Heart left ventricle (tissue), 13 donors: ENCODE results near the gene ADSS1.

ENCODE experiments used
- POLR2A ChIP-seq, 2 donors: fragments of 450-650 bp; IDR thresholded peaks; one replicate each; pipeline ENCODE4 v1.6.1; 2017; ENCODE audit warnings: antibody characterized with exemption in 2 of 2, mild to moderate bottlenecking in 2 of 2, moderate library complexity in 2 of 2
- TF ChIP-seq, protein P1 (sequence below), 12 donors: fragments of 200-600 bp; sonication (generic) in 4 of 12; IDR thresholded peaks; one replicate each; pipeline versions ENCODE4 v1.5.0 to v1.8.0; 2018 to 2022; ENCODE audit warnings: antibody characterized with exemption in 12 of 12, mild to moderate bottlenecking in 5 of 12
- donor health status: ischemic (EF 13 %, LVEDD 7.1; RV severe dilation, severe dysfunction).
- donor health status: DM: no; HTN: yes; CAD: no.
- donor health status: DM: no; HTN: no; CAD: no.
- donor health status: ischemic (EF 25% LVEDD 6.9; RV normal size, moderate dysfunction).
- donor health status: ischemic (EF 25% LVEDD 5.7; RV mildly dilated, moderate dysfunction).
- donor health status: ischemic (EF 35%, LVEDD 5.7; RV mildly dilated, moderate dysfunction).
- donor health status: nonischemic (EF 11% LVEDD 7.7; RV severe dilation, severe dysfunction).
- donor health status: DM: yes; HTN: yes; CAD: no.
- donor health status: PGD.
- donor health status: ischemic (EF 29% LVEDD 5.4; RV normal size, mild dysfunction).
- donor health status: nonischemic (EF 23%, LVEDD 6.1; RV moderate dilation, normal function).

GRCh38 chr14:104768437-104769323, 44.7 kb downstream of the ADSS1 start:
- TF ChIP-seq, protein P1, sequence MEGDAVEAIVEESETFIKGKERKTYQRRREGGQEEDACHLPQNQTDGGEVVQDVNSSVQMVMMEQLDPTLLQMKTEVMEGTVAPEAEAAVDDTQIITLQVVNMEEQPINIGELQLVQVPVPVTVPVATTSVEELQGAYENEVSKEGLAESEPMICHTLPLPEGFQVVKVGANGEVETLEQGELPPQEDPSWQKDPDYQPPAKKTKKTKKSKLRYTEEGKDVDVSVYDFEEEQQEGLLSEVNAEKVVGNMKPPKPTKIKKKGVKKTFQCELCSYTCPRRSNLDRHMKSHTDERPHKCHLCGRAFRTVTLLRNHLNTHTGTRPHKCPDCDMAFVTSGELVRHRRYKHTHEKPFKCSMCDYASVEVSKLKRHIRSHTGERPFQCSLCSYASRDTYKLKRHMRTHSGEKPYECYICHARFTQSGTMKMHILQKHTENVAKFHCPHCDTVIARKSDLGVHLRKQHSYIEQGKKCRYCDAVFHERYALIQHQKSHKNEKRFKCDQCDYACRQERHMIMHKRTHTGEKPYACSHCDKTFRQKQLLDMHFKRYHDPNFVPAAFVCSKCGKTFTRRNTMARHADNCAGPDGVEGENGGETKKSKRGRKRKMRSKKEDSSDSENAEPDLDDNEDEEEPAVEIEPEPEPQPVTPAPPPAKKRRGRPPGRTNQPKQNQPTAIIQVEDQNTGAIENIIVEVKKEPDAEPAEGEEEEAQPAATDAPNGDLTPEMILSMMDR (IDR thresholded peaks at IDR 0.05): peak; percentile 92 to 98 (median 94)
- TF ChIP-seq POLR2A (IDR thresholded peaks at IDR 0.05): no peak
